CD4-positive, alpha-beta T cell treated with Interferon alpha-2 for 1 hour (primary cell): ENCODE measurements around the gene MEX3B.
"Not testable (repeated sequence)": the region's sequence is repeated elsewhere in the genome, so short reads cannot be mapped to it uniquely, and the experiment has no call there.

Source experiments
- DNase-seq, 2 donors: peaks; one replicate each; pipeline ENCODE4 v3.0.0-alpha.2; 2020 to 2022

Gene MEX3B

GRCh38 chr15:81995081-81995480 is 50.7 kb downstream of the MEX3B start:
- DNase-seq = not testable (repeated sequence)

GRCh38 chr15:81992523-81992922 is 53.3 kb downstream of the MEX3B start:
- DNase-seq = no peak
